ENCODE data around the gene NQO1. TPM values are rescaled to one million over a fixed set of nuclear protein-coding genes. Genes with fewer than 3 reads are reported as not detected.

Gene NQO1
- total and polyA plus RNA-seq, 2 of the 13 experiments (the other 11 are each of a cell fraction or from before 2014, with no cell fraction given): 464 to 1,060 TPM

DNA sequence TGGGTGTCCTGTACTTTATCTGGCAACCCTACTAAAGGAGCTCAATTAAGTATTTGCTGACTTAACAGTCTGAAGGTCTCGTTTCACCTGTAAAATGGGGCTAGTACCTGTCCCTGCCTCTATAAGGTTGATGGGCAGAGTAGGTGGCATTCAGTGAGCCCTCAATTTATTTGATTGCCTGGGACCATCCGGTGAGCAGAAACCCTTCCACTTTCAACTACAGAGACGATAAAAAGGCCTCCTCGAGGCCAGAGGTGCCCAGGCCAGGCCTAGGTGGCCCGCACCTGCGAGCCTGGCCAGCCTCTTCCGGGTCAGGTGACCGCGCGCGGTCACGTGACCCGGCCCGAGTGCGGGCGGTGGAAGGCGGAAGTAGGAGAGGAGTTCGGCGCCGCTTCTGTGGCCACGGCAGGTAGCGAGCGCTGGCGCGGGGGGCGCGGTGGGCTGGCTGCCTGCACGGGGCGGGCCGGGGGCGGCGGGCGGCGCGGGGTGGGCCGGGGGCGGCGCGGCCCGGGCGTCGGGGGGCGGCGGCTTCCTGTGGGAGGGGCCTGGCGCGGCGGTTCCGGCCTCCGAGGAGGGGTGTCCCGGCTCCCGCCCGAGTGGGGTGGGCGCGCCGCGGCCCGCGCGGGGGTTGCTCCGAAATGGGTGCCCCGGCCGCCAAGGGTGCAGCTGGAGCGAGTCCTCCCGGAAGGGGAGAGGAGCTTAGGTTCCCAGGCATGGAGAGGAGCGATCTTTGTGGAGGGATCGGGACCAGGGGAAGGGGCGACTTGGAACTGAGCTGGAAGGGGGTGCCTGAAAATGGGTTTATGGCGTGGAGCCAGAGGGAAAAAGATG lies 35.8 kb upstream of the NQO1 start, which contains the start of gene WWP2 (continued):
- TF ChIP-seq SP1 (IDR thresholded peaks at IDR 0.05) (no peak), SP1 (CRISPR knock-in tag; IDR thresholded peaks at IDR 0.05) (peak; percentile 47; the same call in 1 of the 2 replicates), ZNF883 (CRISPR knock-in tag; IDR thresholded peaks at IDR 0.05; ENCODE audit: not compliant biosample characterization) (peak; percentile 26), ZBTB8A (CRISPR knock-in tag; IDR thresholded peaks at IDR 0.05; ENCODE audit: borderline replicate concordance, low read depth) (no peak), ZNF709 (CRISPR knock-in tag; IDR thresholded peaks at IDR 0.05) (no peak), RAD51 (IDR thresholded peaks at IDR 0.05; ENCODE audit: borderline replicate concordance) (peak; percentile 98), FOXJ3 (CRISPR knock-in tag; IDR thresholded peaks at IDR 0.05; ENCODE audit: borderline replicate concordance) (no peak), MXI1 (IDR thresholded peaks at IDR 0.05; ENCODE audit: borderline replicate concordance, low read depth, low read length) (peak; percentile 73; the same call in 1 of the 3 replicates), SAP130 (CRISPR knock-in tag; IDR thresholded peaks at IDR 0.05; ENCODE audit: low read depth) (peak; percentile 98), ARNT (IDR thresholded peaks at IDR 0.05) (no peak), MZF1 (CRISPR knock-in tag; IDR thresholded peaks at IDR 0.05; ENCODE audit: borderline replicate concordance) (peak; percentile 76; the same call in 1 of the 2 replicates), NR2C2 (CRISPR knock-in tag; IDR thresholded peaks at IDR 0.05; ENCODE audit: borderline replicate concordance) (peak; percentile 82), NFRKB (IDR thresholded peaks at IDR 0.05) (no peak), CHD4 (IDR thresholded peaks at IDR 0.05; ENCODE audit: borderline replicate concordance, low read length) (no peak), GLI4 (CRISPR knock-in tag; IDR thresholded peaks at IDR 0.05; ENCODE audit: borderline replicate concordance) (no peak), TARDBP (CRISPR knock-in tag; IDR thresholded peaks at IDR 0.05) (peak; percentile 70)
- TF ChIP-seq, protein P1, sequence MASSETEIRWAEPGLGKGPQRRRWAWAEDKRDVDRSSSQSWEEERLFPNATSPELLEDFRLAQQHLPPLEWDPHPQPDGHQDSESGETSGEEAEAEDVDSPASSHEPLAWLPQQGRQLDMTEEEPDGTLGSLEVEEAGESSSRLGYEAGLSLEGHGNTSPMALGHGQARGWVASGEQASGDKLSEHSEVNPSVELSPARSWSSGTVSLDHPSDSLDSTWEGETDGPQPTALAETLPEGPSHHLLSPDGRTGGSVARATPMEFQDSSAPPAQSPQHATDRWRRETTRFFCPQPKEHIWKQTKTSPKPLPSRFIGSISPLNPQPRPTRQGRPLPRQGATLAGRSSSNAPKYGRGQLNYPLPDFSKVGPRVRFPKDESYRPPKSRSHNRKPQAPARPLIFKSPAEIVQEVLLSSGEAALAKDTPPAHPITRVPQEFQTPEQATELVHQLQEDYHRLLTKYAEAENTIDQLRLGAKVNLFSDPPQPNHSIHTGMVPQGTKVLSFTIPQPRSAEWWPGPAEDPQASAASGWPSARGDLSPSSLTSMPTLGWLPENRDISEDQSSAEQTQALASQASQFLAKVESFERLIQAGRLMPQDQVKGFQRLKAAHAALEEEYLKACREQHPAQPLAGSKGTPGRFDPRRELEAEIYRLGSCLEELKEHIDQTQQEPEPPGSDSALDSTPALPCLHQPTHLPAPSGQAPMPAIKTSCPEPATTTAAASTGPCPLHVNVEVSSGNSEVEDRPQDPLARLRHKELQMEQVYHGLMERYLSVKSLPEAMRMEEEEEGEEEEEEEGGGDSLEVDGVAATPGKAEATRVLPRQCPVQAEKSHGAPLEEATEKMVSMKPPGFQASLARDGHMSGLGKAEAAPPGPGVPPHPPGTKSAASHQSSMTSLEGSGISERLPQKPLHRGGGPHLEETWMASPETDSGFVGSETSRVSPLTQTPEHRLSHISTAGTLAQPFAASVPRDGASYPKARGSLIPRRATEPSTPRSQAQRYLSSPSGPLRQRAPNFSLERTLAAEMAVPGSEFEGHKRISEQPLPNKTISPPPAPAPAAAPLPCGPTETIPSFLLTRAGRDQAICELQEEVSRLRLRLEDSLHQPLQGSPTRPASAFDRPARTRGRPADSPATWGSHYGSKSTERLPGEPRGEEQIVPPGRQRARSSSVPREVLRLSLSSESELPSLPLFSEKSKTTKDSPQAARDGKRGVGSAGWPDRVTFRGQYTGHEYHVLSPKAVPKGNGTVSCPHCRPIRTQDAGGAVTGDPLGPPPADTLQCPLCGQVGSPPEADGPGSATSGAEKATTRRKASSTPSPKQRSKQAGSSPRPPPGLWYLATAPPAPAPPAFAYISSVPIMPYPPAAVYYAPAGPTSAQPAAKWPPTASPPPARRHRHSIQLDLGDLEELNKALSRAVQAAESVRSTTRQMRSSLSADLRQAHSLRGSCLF (CRISPR knock-in tag; IDR thresholded peaks at IDR 0.05; ENCODE audit: borderline replicate concordance): peak; percentile 40; the same call in 1 of the 2 replicates
- TF ChIP-seq, protein P2, sequence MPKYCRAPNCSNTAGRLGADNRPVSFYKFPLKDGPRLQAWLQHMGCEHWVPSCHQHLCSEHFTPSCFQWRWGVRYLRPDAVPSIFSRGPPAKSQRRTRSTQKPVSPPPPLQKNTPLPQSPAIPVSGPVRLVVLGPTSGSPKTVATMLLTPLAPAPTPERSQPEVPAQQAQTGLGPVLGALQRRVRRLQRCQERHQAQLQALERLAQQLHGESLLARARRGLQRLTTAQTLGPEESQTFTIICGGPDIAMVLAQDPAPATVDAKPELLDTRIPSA (CRISPR knock-in tag; IDR thresholded peaks at IDR 0.05; ENCODE audit: borderline replicate concordance): no peak
- TF ChIP-seq, protein P3, sequence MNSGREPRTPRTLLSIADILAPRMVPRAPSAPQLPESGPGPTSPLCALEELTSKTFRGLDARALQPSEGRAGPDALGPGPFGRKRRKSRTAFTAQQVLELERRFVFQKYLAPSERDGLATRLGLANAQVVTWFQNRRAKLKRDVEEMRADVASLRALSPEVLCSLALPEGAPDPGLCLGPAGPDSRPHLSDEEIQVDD (CRISPR knock-in tag; IDR thresholded peaks at IDR 0.05; ENCODE audit: borderline replicate concordance): no peak
- TF ChIP-seq, protein P4, sequence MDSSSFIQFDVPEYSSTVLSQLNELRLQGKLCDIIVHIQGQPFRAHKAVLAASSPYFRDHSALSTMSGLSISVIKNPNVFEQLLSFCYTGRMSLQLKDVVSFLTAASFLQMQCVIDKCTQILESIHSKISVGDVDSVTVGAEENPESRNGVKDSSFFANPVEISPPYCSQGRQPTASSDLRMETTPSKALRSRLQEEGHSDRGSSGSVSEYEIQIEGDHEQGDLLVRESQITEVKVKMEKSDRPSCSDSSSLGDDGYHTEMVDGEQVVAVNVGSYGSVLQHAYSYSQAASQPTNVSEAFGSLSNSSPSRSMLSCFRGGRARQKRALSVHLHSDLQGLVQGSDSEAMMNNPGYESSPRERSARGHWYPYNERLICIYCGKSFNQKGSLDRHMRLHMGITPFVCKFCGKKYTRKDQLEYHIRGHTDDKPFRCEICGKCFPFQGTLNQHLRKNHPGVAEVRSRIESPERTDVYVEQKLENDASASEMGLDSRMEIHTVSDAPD (CRISPR knock-in tag; IDR thresholded peaks at IDR 0.05): no peak

All from HepG2 (cell line).